Mononuclear cell (primary cell): ENCODE results near the gene SUSD5. TPM values are rescaled to one million over a fixed set of nuclear protein-coding genes. Genes with fewer than 3 reads are reported as not detected.
"Not testable (repeated sequence)": the region's sequence is repeated elsewhere in the genome, so short reads cannot be mapped to it uniquely, and the experiment has no call there.

Experiments
- H3K27me3 ChIP-seq: 2 replicates; pipeline ENCODE4 v1.6.0; 2011; ENCODE audit warnings: low read length, control low read depth; ENCODE audit not compliant: insufficient read depth
- H3K4me1 ChIP-seq: 2 replicates; pipeline ENCODE4 v1.5.1; 2011; ENCODE audit warnings: mild to moderate bottlenecking, low read length, control low read depth; ENCODE audit not compliant: insufficient read depth
- H3K4me3 ChIP-seq: 2 replicates; pipeline ENCODE4 v1.5.1; 2011; ENCODE audit warnings: mild to moderate bottlenecking, low read length, moderate library complexity
- H3K9me3 ChIP-seq: 2 replicates; pipeline ENCODE4 v1.5.1; 2011; ENCODE audit warnings: low read depth, mild to moderate bottlenecking, control low read depth, low read length
- total RNA-seq: library from RNA; depleted of rRNA; stranded (reverse); fragments of >200 nt; gene quantifications from one replicate; pipeline ENCODE4 v1.2.3, GENCODE V29; 2012

Gene SUSD5
- total RNA-seq, 1 donor = under 0.01 TPM

DNA sequence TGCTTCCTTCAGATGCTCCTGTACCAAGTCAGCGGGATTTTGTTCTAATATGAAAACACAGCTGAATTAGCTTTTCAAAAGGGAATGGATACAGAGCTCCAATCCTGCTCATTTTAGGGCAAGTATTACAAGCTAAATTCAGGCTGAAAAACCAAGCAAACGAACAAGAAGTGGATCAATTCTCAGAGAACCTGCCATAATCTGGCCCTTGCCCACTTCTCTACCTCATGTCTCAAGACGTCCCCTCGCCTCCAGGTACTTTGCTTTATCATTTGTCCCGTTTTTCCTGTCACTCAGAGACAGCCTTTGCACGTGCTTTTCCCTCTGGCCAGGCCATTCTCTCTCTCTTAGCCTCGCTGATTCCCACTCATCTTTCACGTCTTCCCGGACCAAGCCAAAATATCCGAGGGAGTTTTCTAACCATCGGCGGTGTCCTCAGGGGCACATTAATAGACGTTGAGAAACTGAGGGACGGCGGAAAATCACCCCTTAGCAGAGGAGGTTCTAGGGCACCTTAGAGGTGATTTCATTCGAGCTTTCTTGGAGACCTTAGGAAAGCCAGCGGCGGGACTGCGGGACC is 654 bp downstream of the SUSD5 start:
- Histone ChIP-seq H3K9me3 (no peaks in the 10 kb centered on the region), H3K27me3 (peaks cover 51% of the 10 kb centered on the region), H3K4me3 (no peak overlapping the region), H3K4me1 (peaks cover 3% of the 10 kb centered on the region)

DNA sequence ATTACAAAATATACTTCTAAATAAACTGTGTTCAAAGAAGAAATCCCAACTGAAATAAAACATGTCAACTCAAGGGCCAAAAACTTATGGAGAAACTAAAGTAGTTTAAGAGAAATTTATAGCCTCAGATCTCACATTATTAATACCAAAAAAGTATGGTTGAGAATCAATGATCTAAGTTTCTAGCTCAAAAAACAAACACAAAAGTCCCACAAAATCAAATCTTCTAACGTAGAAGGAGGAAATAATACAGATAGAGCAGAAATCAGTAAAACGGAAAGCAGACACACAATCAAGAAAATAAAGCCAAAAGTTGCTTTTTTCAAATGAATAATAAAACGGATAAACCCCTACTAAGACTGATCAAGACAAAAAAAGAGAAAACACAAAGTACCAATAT is 2.9 kb downstream of the SUSD5 start:
- no peaks in the 10 kb centered on the region for H3K9me3 ChIP-seq
- peaks cover 55% of the 10 kb centered on the region for H3K27me3 ChIP-seq
- no peak overlapping the region for H3K4me3 ChIP-seq
- peaks cover 3% of the 10 kb centered on the region for H3K4me1 ChIP-seq

DNA sequence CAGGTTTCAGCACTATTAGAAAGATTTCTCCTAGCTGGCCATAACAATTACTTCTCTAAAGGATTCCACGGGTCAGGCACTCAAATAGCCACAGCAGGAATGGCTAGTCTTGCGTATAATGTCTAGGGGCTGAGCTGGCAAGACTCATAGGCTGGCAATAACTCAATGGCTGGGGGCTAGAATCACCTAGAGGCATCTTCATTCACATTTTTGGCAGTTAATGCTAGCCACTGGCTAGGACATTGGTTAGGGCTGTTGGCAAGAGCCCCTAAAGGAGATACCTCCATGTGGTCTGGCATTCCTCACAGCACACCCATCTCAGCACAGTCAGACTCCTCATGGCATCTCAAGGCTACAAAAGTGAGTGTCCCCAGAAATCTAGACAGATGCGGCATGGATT is 6.2 kb downstream of the SUSD5 start:
- H3K4me1 ChIP-seq = no peaks in the 10 kb centered on the region
- peaks cover 7% of the 10 kb centered on the region for H3K9me3 ChIP-seq
- H3K27me3 ChIP-seq = peaks cover 28% of the 10 kb centered on the region
- H3K4me3 ChIP-seq = no peak overlapping the region

DNA sequence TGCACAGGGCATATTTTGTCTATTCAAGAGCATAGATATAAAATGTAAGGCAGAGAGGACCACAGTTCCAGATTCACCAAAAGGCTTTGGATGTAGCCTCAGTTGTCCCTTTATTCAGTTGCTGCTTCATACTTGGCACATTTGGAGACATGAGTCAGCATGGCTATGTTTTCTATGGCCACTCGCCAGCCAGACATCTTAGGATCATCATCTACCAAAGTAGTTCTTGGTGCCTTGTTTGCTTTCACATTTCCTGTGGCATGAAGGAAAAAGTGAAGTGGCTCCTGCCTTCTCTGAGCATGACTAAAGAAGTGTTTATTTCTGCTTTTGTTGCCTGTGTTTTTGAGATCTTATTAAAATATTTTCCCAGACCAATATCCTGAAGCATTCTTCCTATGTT is 7.2 kb downstream of the SUSD5 start:
- Histone ChIP-seq H3K4me3 (no peak overlapping the region), H3K27me3 (peaks cover 19% of the 10 kb centered on the region), H3K9me3 (peaks cover 7% of the 10 kb centered on the region), H3K4me1 (no peaks in the 10 kb centered on the region)

DNA sequence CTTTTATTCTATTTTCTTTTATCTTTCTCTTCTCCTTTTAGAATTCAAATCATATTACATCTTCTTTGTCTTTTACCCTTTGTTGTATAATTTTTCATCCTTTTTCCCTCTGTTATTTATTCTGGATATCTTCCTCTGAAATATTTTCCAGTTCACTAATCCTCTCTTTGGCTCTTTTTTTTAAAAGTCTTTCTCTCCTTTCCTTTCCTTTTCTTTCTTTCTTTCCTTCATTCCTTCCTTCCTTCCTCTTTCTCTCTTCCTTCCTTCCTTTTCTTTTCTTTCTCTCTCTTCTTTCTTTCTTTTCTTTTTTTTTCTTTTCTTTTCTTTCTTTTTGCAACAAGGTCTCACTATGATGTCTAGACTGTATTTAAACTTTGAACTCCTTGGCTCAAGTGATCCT is 9.3 kb downstream of the SUSD5 start:
- H3K4me3 ChIP-seq = no peak overlapping the region
- peaks cover 4% of the 10 kb centered on the region for H3K27me3 ChIP-seq
- no peaks in the 10 kb centered on the region for H3K4me1 ChIP-seq
- peaks cover 7% of the 10 kb centered on the region for H3K9me3 ChIP-seq

DNA sequence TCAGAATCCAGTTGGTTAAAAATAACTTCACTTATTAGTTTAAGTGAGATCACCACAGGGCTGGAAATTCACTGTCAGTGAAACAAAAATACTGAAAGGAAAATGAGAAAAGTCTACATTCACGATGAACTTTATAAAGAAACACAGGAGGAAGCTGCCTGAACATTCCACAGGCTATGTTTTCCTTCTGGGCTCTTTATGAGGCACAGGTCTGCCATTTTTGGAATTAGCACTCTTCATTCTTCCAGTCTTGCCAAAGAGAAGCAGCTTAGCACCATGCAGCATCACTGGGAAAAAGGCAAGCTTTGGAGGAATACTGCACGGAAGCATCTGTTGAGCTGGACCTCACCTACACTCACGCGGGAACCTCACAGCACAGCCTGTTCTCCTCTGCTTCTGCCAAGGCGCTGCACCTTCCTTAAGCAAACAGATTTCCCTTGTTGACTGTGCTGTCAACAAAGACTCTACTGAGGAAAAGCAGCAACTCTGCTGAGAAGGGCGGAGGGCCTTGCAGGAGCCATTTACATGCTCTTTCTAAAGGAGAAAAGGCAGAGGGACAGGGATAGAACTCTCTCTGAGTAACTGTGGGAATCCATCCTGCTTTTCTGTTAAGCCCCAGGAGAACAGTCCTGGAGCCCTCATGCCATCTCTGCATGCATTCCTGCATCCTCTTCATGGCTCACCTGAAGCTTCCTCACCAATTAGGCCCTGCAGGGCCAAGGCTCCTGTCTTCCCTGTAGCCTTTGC is 15.7 kb downstream of the SUSD5 start:
- H3K4me3 ChIP-seq = no peak overlapping the region
- no peaks in the 10 kb centered on the region for H3K9me3 ChIP-seq
- no peaks in the 10 kb centered on the region for H3K4me1 ChIP-seq
- H3K27me3 ChIP-seq = no peaks in the 10 kb centered on the region

DNA sequence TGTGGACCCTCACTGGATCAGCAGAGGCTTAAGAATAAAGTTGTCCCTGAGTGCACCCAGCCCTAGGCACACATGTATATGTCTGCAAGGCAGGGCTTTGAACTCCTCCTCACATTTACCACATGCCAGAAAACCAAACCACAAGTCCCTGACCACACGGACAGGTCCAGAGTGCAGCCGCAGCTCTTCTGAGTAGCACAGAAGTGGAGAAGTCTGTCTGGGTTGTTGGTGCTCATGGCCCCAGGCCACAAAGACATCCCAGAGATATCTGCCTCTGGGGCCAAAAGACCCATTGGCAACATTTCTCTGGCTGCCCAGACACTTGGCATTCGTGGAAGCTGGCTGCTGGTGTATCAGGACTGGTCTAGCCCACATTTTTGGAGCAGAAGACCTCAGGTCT is 17.4 kb downstream of the SUSD5 start:
- no peaks in the 10 kb centered on the region for H3K4me1 ChIP-seq
- H3K9me3 ChIP-seq = no peaks in the 10 kb centered on the region

DNA sequence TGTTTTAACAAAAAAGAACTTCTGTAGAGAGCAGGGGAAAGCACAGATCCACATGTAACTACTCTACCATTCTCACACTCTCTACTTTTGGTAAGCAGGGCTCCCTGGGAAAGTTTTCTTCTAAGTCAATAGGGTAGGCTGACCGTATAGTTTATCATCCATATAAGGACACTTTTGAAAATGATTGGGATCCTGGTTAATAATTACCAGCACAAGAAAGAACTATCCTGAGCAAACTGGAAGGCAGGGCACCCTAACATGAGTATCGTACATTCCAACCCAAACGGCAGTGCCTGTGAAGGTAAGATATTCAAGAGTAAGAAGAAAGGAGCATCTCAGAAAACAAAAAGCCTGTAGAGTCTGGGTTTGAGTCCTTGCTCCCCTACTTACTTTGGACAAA is 22.1 kb downstream of the SUSD5 start:
- Histone ChIP-seq H3K4me3 (no peak overlapping the region), H3K9me3 (no peaks in the 10 kb centered on the region), H3K4me1 (no peaks in the 10 kb centered on the region), H3K27me3 (no peaks in the 10 kb centered on the region)

More for the DNA sequence above, 17.4 kb downstream of the SUSD5 start:
- no peaks in the 10 kb centered on the region for H3K27me3 ChIP-seq
- H3K4me3 ChIP-seq = no peak overlapping the region

DNA sequence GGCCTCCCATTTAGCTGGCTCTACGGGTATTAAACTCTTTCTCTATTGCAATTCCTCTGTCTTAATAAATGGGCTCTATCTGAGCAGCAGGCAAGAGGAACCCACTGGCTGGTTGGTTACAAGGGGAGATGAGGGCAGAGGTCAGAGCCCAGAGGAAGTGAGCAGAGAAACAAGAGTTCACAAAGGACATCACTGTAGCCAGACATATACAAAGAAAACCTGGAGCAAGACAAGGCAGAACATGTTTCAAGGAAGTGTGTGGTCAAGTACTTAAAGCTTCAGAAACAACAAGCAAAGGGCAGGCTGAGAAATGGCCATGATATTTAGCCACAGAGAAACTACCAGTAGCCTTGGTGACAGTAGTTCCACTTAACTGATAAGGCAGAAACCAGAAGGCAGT is 24.3 kb downstream of the SUSD5 start:
- H3K4me3 ChIP-seq = no peak overlapping the region
- H3K9me3 ChIP-seq = no peaks in the 10 kb centered on the region
- no peaks in the 10 kb centered on the region for H3K27me3 ChIP-seq
- H3K4me1 ChIP-seq = no peaks in the 10 kb centered on the region

DNA sequence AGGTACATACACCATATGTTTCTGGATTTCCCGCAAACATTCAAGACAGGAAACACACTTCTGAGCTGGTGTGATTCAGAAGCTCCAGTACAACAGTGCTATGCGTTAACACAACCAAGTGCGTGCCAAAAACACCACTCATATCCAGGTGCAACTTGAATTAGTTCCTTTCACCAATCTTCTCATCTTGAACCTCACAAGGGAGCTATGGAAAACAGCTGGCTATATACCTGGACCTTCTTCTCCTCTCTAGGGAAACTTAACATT is 31.3 kb downstream of the SUSD5 start:
- H3K9me3 ChIP-seq = no peaks in the 10 kb centered on the region
- H3K4me3 ChIP-seq = no peak overlapping the region
- no peaks in the 10 kb centered on the region for H3K27me3 ChIP-seq
- no peaks in the 10 kb centered on the region for H3K4me1 ChIP-seq

DNA sequence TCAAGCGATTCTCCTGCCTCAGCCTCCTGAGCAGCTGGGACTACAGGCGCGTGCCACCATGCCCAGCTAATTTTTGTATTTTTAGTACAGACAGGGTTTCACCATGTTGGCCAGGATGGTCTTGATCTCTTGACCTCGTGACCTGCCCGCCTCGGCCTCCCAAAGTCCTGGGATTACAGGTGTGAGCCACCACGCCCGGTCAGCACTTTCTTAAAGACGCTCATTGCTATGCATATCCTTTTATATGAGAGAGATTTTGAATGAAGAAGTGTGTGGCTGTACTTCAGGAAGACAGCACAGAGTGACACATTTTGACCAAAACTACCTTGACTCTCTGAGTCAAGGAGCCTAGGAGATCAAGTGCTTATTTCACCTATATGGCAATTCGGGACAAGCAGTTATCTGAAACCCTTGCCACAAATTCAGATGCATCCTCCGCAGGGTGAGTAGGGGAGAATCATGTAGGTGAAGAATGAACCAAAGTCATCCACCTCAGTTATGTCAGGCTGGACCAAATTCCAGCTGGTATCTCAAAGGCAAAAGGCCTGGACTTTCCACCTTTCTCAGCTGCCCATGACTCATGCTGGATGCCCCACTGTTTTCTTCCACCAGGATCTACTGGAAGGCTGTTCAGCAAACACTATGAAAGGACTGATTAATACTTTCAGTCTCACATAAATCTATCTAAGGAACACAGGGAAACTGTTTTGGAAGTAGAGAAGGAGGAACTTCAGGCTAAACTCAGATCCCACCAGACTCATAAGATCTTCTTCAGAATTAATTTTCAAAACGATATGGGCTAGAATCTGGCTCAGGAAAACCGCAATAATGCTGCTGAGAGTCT is 31.9 kb downstream of the SUSD5 start:
- Histone ChIP-seq H3K4me1 (no peaks in the 10 kb centered on the region), H3K9me3 (no peaks in the 10 kb centered on the region), H3K4me3 (no peak overlapping the region), H3K27me3 (no peaks in the 10 kb centered on the region)

DNA sequence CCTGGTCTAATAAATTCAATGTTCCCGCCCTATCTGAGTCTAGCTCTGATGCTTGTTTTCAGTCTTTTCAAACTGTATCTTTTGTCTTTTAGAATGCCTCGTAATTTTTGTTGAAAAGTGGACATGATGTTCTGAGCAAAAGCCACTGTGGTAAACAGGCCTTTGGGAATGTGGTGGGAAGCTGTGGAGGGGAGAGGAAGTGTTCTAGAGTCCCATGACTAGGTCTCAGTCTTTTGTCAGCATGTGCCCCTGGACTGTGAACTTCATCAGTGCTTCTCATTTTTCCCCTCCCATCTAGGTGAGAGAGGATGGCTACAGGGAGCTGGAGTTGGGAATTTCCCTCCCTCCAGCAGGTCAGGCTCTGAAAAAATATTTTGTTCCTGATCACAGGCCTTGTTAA is 33.7 kb downstream of the SUSD5 start:
- Histone ChIP-seq H3K4me1 (no peaks in the 10 kb centered on the region), H3K9me3 (no peaks in the 10 kb centered on the region), H3K27me3 (no peaks in the 10 kb centered on the region), H3K4me3 (no peak overlapping the region)

DNA sequence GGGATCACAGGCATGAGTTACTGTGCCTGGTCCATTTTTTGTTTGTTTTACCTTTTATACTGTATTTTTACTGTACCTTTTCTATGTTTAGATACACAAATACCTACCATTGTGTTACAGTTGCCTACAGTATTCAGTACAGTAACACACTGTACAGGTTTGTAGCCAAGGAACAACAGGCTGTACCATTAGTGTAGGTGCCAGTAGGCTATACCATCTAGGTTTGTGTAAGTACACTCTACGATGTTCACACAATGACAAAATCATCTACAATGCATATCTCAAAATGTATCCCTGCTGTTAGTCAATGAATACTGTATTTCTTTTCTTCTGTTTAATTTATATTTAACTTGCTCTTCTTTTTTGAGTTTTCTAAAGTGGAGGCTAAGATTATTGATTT is 37.0 kb downstream of the SUSD5 start:
- not testable (repeated sequence) for H3K4me3 ChIP-seq, H3K27me3 ChIP-seq, H3K9me3 ChIP-seq, H3K4me1 ChIP-seq

DNA sequence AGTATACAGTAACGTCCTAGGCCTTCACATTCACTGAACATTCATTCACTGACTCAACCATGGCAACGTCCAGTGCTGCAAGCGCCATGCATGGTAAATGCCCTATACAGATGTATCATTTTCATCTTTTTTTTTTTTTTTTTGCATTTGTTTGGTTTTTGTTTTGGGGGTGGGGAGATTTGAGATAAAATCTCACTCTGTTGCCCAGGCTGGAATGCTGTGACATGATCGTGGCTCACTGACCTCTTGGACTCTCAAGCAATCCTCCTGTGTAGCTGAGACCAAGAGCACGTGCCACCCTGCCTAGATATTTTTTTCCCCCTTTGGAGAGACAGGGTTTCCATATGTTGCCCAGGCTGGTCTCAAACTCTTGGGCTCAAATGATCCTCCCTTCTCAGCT is 37.4 kb downstream of the SUSD5 start:
- H3K9me3 ChIP-seq = no peaks in the 10 kb centered on the region
- H3K4me3 ChIP-seq = no peak overlapping the region
- no peaks in the 10 kb centered on the region for H3K4me1 ChIP-seq
- no peaks in the 10 kb centered on the region for H3K27me3 ChIP-seq

DNA sequence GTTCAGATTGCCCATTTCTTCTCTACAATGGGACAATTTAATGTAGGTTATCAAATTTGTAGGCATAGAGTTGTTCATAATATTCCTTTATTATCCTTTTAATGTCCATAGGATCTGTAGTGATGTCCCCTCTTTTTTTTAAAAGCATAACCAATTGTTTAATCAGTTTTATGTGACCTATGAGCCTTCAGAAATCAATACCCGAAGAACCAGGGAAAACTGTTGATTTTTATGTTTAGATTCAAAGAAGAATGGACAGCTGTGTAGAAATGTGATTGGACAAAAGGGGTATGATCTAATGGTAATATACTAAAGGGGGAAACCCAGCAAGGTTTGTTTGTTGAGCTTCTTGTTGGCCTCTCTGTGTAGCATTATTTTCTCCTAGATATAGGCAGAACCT is 39.5 kb downstream of the SUSD5 start:
- Histone ChIP-seq H3K4me3 (no peak overlapping the region), H3K4me1 (no peaks in the 10 kb centered on the region), H3K27me3 (no peaks in the 10 kb centered on the region), H3K9me3 (no peaks in the 10 kb centered on the region)
